IMR-90 (cell line): ENCODE measurements around the gene CDS2.

Experiments
- CTCF ChIP-seq: conservative IDR thresholded peaks from 2 replicates; pipeline ENCODE4 v1.5.1; 2012; ENCODE audit warnings: mild to moderate bottlenecking, low read depth, low read length, improper control_type of control experiment
- POLR2A ChIP-seq: IDR thresholded peaks from 2 replicates; pipeline ENCODE4 v1.6.1; 2012; ENCODE audit warnings: mild to moderate bottlenecking, low read depth, low read length

GRCh38 chr20:5164645-5165625 lies 38.1 kb downstream of the CDS2 start:
- TF ChIP-seq CTCF (no peak), POLR2A (no peak)
